ENCODE results near the gene OR5T2.

DNA sequence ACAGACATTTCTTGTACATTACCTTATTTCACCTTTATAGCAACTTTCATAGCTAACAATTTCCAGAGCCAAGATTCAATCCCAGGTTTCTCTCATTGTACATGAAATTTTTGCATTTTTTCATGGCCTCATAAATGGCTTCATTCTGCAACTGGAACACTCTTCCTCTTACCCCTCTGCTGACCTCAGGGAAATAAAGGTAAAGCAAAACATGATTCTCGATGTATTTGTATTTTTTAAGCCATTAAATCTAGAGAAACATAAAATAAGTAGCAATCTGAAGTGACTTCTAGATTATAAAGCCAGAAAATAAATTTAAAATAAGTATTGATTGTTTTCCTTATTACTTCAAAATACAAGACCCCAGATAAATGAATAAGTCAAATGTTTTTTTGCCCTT, at the start of gene OR5T2:
- TF ChIP-seq EZH2phosphoT487 (IDR thresholded peaks at IDR 0.05; ENCODE audit: insufficient read depth, low read depth) (no peak), EZH2 (IDR thresholded peaks at IDR 0.05; ENCODE audit: insufficient read depth, poor library complexity, severe bottlenecking) (no peak)

Measured in GM23248 (cell line).